ENCODE data around the gene KCMF1. TPM values are rescaled to one million over a fixed set of nuclear protein-coding genes. Genes with fewer than 3 reads are reported as not detected.
A peak's percentile ranks its signal among the peaks of the same experiment; 100 is the strongest.

The KCMF1 gene
- total RNA-seq, 1 experiment from 2014 or later = 73.6 TPM

DNA sequence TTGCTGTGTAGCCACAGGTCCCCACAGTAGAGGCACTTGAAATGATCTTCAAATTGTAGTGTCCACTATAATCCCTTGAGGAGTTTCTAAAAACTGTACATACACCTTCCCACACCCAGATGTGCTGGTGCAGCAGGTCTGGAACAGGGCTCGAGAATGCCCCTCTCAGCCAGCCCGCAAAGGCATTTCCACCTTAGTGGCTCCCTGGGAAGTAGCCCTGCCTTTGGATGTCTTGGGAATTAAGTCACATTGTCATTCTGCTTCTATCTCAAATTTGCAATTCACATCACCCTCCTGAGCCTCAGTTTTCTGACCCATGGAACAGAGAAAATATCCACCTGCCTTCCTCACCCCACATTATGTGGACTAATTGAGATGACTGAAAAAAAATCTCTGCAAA is 118.0 kb downstream of the KCMF1 start:
- Histone ChIP-seq H3K4me2 (ENCODE audit: low read length) (no peak overlapping the region), H3K27me3 (ENCODE audit: low read length) (no peaks in the 10 kb centered on the region), H3K27ac (ENCODE audit: low read length) (no peak overlapping the region), H4K20me1 (ENCODE audit: low read length) (no peaks in the 10 kb centered on the region), H2AFZ (ENCODE audit: low read length) (no peak overlapping the region), H3K9me2 (replicated peaks; ENCODE audit: low read length) (no peaks in the 10 kb centered on the region), H3K9ac (ENCODE audit: low read length) (no peak overlapping the region), H3K9me3 (ENCODE audit: low read length) (no peaks in the 10 kb centered on the region), H3K4me1 (ENCODE audit: insufficient read depth, low read length) (peaks cover 6% of the 10 kb centered on the region; the same call in 1 of the 2 replicates), H3K36me3 (ENCODE audit: low read depth, low read length) (no peaks in the 10 kb centered on the region), H3F3A (ENCODE audit: low read length, unreplicated experiment) (no peaks in the 10 kb centered on the region), H3K4me3 (ENCODE audit: low read length) (no peak overlapping the region), H3K79me2 (ENCODE audit: low read length) (no peaks in the 10 kb centered on the region)
- DNase-seq (no peak), ATAC-seq (no peak)
- TF ChIP-seq, protein P1, sequence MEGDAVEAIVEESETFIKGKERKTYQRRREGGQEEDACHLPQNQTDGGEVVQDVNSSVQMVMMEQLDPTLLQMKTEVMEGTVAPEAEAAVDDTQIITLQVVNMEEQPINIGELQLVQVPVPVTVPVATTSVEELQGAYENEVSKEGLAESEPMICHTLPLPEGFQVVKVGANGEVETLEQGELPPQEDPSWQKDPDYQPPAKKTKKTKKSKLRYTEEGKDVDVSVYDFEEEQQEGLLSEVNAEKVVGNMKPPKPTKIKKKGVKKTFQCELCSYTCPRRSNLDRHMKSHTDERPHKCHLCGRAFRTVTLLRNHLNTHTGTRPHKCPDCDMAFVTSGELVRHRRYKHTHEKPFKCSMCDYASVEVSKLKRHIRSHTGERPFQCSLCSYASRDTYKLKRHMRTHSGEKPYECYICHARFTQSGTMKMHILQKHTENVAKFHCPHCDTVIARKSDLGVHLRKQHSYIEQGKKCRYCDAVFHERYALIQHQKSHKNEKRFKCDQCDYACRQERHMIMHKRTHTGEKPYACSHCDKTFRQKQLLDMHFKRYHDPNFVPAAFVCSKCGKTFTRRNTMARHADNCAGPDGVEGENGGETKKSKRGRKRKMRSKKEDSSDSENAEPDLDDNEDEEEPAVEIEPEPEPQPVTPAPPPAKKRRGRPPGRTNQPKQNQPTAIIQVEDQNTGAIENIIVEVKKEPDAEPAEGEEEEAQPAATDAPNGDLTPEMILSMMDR (conservative IDR thresholded peaks at IDR 0.05; ENCODE audit: low read depth, low read length) = no peak
- TF ChIP-seq EZH2phosphoT487 (IDR thresholded peaks at IDR 0.05; ENCODE audit: borderline replicate concordance, low read length) = no peak
- no peak for TF ChIP-seq EZH2 (IDR thresholded peaks at IDR 0.05; ENCODE audit: low read length, unreplicated experiment)
- CTCF ChIA-PET = no interaction called here
- POLR2A ChIA-PET (ENCODE audit: unreplicated experiment) = no interaction called here
- no TSS peak for BruUV-seq (replicated peaks)
- intact Hi-C loops (cut with micrococcal nuclease) = no loop called here

GRCh38 chr2:85089585-85089984 is 118.6 kb downstream of the KCMF1 start:
- no peak for TF ChIP-seq EZH2 (IDR thresholded peaks at IDR 0.05; ENCODE audit: low read length, unreplicated experiment)
- no peak for TF ChIP-seq EZH2phosphoT487 (IDR thresholded peaks at IDR 0.05; ENCODE audit: borderline replicate concordance, low read length)
- TF ChIP-seq, protein P1 (conservative IDR thresholded peaks at IDR 0.05; ENCODE audit: low read depth, low read length) = no peak
- no peak overlapping the region for H3K4me2 ChIP-seq (ENCODE audit: low read length)
- no peak overlapping the region for H3K4me3 ChIP-seq (ENCODE audit: low read length)
- no peak overlapping the region for H3K9ac ChIP-seq (ENCODE audit: low read length)
- no TSS peak for BruUV-seq (replicated peaks)
- CTCF ChIA-PET = no interaction called here
- intact Hi-C loops (cut with micrococcal nuclease) = no loop called here
- ATAC-seq (no peak), DNase-seq (no peak)
- peaks cover 6% of the 10 kb centered on the region; the same call in 1 of the 2 replicates for H3K4me1 ChIP-seq (ENCODE audit: insufficient read depth, low read length)
- no peaks in the 10 kb centered on the region for H3K79me2 ChIP-seq (ENCODE audit: low read length)
- H3F3A ChIP-seq (ENCODE audit: low read length, unreplicated experiment) = no peaks in the 10 kb centered on the region
- no peaks in the 10 kb centered on the region for H3K27me3 ChIP-seq (ENCODE audit: low read length)
- no peaks in the 10 kb centered on the region for H3K9me3 ChIP-seq (ENCODE audit: low read length)
- H2AFZ ChIP-seq (ENCODE audit: low read length) = no peak overlapping the region
- H3K27ac ChIP-seq (ENCODE audit: low read length) = no peak overlapping the region
- POLR2A ChIA-PET (ENCODE audit: unreplicated experiment) = no interaction called here
- no peaks in the 10 kb centered on the region for H3K9me2 ChIP-seq (replicated peaks; ENCODE audit: low read length)
- no peaks in the 10 kb centered on the region for H4K20me1 ChIP-seq (ENCODE audit: low read length)
- no peaks in the 10 kb centered on the region for H3K36me3 ChIP-seq (ENCODE audit: low read depth, low read length)

- peaks cover 14% of the 10 kb centered on the region; the same call in 1 of the 2 replicates for H3K4me1 ChIP-seq (ENCODE audit: insufficient read depth, low read length)
- H3K36me3 ChIP-seq (ENCODE audit: low read depth, low read length) = no peaks in the 10 kb centered on the region
- peak; percentile 55; the same call in 1 of the 2 replicates for ATAC-seq
- no peak overlapping the region for H3K9ac ChIP-seq (ENCODE audit: low read length)
- ChIA-PET CTCF (no interaction called here), POLR2A (ENCODE audit: unreplicated experiment) (no interaction called here)
- no peaks in the 10 kb centered on the region for H3K9me2 ChIP-seq (replicated peaks; ENCODE audit: low read length)
- no peak overlapping the region for H2AFZ ChIP-seq (ENCODE audit: low read length)
- H3K9me3 ChIP-seq (ENCODE audit: low read length) = no peaks in the 10 kb centered on the region
- H3K27ac ChIP-seq (ENCODE audit: low read length) = no peak overlapping the region
- BruUV-seq (replicated peaks) = no TSS peak
- H3K4me3 ChIP-seq (ENCODE audit: low read length) = no peak overlapping the region
- no peaks in the 10 kb centered on the region for H4K20me1 ChIP-seq (ENCODE audit: low read length)
- intact Hi-C loops (cut with micrococcal nuclease) = no loop called here
- peak; percentile 79 for DNase-seq
- no peak overlapping the region for H3K4me2 ChIP-seq (ENCODE audit: low read length)
- H3F3A ChIP-seq (ENCODE audit: low read length, unreplicated experiment) = no peaks in the 10 kb centered on the region
- TF ChIP-seq, protein P1 (conservative IDR thresholded peaks at IDR 0.05; ENCODE audit: low read depth, low read length) = no peak
- no peak for TF ChIP-seq EZH2phosphoT487 (IDR thresholded peaks at IDR 0.05; ENCODE audit: borderline replicate concordance, low read length)
- TF ChIP-seq EZH2 (IDR thresholded peaks at IDR 0.05; ENCODE audit: low read length, unreplicated experiment) = no peak
- no peaks in the 10 kb centered on the region for H3K27me3 ChIP-seq (ENCODE audit: low read length)
- no peaks in the 10 kb centered on the region for H3K79me2 ChIP-seq (ENCODE audit: low read length)
Observed at GRCh38 chr2:85091838-85092237, 120.9 kb downstream of the KCMF1 start.

All from PC-3 (cell line).